Stimulated activated CD8-positive, alpha-beta memory T cell treated with anti-CD3 and anti-CD28 coated beads, Interleukin-2, amount 100 ng/mL, for 1 hour (primary cell): ENCODE data around the gene TSPAN11.

Source experiments
- DNase-seq, 2 donors: peaks; one replicate each; pipeline ENCODE4 v3.0.0-alpha.2; 2020; ENCODE audit warnings: low read depth in 2 of 2

The TSPAN11 gene

DNA sequence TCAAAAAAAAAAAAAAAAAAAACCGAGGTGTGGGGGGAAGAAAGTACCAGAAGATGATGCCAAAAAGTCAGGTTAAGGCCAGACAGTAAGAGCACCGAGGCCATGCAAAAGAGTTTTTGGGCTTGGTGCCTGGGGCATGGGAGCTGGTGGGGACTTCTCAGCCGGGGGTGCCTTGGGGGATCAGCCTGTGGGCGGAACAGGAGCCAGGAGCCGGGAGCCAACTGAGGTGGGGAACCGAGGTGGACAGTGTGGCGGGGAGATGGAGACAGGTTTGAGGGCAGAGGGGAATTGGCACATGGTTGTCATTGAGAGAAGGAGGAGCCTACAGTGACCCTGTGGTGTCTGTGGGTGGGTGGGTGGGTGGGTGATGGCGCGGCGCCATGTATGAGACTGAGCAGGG, 33.2 kb downstream of the TSPAN11 start:
- no peak for DNase-seq

DNA sequence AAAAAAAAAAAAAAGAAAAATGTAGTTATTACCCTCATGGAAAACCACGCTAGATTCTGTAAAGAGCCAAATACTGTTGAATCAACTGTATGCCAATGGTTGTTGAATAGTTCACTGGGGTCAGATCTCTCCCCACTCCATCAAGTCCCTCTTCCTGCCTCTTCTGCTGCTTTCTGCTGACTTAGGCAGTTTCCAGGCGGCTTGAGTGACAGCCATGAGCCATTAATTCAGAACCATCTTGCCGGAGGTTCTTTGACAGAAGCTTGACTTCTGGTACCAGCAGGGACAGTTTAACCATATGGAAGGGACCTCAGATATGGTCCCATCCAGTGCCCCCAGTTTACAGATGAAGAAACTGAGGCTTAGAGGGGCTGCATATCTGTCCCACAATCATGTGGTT, 34.5 kb downstream of the TSPAN11 start:
- DNase-seq, result no peak

DNA sequence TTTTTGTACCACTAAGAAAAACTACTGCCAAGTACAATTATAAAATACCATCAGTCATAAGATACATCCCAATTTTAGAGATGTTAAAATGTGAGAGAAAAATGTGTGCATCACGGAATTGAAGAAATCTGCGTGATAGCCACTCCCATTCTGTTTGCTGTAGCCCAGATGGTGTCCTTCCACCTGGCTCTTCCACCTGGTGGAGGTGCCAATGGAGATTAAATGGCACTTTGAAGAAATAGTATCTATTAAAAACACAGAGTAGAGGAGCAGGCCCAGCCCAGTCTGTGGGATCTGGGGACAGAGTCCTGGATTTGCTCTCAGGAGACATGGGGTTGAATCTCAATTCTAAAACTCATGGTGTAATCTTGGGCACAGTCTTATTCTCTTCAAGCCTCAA, 35.5 kb downstream of the TSPAN11 start:
- DNase-seq, result no peak

DNA sequence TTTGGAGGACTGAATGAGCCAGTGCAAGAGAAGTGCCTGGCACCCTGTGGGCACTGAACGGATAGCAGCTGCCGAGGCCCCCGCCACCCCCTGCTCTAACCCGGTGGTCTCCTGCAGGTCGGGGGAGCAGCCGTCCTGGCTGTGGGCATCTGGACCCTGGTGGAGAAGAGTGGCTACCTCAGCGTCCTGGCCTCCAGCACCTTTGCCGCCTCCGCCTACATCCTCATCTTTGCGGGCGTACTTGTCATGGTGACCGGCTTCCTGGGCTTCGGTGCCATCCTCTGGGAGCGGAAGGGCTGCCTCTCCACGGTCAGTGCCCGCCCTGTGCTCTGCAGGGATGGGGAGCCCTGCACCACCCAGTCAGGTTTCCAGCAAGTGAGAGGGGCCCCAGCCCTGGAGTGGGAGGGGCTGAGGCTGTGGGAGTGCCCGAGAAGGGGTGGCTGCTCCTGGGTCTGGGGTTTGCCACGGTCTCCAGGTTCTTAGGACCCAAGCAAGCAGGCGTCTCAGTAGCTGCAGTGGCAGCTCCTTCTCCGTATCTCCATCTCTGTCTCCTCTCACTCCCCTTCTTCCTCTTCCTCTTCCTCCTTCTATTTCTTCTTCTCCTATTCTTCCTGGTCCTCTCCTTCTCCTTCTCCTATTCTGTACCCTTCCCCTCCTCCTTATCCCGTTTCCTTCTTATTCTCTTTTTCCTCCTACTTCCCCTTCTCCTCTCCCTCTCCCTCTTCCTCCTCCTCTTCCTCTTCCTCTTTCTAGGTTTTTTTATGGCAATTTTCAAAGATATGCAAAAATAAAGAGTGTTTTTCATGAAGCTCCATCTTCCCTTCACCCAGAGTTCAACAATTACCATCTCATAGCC, 37.4 kb downstream of the TSPAN11 start:
- DNase-seq, result no peak

DNA sequence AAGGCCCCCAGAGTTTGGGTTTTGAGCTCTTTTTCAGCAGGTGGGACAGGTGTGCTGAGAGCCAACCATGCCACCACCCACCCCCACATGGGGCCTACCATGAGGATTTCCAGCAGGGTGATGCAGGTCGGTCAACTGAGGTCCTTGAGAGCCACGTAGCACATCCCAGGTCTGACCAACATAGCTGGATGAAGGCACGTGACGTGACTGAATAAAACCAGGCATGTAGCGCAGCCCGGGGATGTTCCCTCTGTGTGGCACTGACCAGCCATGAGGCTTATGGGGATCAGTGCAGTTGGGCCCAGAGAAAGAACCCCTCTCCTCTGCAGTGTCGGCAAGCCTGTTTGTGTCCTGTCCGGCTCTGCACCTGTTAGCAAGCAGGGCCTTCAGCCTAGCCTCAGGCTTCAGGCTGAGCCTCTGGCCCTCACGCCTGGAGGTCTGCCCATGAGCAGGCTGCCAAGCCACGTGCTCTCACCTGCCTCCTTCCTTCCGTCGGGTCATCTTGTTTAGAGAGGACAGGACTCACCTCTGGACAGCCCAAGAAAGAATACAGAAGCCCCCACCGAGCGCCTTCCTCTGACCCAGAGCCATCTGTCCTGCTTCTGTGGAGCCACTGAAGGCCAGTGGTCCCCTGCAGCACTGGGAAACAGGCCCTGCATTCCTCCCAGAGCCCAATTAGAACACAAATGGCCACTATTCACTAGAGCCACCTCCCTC, 38.5 kb downstream of the TSPAN11 start:
- no peak for DNase-seq

DNA sequence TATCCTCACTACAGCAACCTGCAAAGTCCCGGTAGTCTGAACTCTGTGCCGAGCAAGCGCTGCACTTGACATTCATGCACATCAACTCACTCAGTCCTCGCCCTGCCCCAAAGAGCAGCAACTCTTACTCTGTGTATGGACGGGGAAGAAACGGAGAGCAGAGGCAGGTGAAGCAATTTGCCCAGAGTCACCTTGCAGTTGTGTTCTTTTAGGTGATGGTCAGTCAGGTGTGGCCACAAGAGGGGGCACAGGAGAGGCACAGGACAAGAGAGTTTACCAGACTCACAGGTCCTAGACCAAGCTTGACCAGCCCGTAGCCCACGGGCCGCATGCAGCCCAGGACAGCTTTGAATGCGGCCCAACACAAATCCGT, 39.1 kb downstream of the TSPAN11 start:
- DNase-seq, result no peak

DNA sequence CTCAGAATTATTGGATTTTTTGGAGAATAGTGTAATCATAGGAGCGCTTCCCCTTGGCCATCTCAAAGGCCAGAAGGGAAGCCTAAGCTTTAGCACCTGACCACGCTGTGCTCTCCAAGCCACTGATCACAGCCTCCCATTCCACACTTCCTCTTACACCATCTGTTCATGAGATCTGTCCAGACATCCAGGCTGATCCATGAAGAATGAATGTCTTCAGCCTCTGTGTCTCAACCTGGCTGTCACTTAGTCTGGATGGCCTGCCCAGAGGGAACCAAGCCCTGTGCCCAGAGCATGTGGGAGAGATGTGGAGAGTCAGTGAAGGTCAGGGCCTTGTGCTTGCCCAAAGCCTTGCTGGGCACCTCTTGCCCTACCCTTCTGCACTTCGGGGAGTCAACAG, 40.5 kb downstream of the TSPAN11 start:
- no peak for DNase-seq

DNA sequence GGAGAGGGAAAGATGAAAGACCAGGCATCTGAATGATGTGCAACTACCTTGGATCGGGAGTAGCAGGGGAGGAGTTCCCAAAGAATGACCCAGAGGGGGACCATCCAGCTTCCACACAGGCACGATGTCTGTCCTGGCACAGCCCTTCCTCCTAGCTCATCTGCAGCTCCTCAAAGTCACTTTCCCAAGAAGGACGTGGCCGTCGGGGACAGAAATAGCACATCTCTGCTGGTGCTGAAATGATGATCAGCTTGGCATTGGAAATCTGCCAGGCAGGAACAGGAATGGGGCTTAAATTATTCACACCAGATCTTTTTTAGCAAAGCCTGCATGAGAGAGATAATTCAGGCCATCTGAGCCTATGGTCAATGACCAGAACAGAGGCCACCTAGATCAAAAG, 41.7 kb downstream of the TSPAN11 start:
- DNase-seq, result no peak

DNA sequence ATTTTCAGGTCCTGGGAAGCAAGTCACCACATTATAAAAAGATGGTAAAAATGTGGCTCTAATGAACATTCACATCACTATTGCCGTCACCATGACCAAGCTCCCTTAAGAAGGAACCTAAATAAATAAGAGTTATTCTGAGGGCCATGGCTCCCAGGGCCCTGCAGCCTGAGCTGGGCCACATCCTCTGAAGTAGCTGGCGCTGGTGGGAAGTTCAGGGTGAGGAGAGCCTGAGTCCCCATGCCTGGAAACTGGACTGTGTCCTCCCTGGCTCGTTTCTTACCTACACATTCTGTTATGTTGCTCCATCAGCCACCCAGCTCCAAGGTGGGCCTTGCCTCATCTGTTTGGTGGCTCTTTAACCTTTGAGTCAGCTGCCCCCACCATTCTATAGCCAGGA, 42.5 kb downstream of the TSPAN11 start:
- no peak for DNase-seq

DNA sequence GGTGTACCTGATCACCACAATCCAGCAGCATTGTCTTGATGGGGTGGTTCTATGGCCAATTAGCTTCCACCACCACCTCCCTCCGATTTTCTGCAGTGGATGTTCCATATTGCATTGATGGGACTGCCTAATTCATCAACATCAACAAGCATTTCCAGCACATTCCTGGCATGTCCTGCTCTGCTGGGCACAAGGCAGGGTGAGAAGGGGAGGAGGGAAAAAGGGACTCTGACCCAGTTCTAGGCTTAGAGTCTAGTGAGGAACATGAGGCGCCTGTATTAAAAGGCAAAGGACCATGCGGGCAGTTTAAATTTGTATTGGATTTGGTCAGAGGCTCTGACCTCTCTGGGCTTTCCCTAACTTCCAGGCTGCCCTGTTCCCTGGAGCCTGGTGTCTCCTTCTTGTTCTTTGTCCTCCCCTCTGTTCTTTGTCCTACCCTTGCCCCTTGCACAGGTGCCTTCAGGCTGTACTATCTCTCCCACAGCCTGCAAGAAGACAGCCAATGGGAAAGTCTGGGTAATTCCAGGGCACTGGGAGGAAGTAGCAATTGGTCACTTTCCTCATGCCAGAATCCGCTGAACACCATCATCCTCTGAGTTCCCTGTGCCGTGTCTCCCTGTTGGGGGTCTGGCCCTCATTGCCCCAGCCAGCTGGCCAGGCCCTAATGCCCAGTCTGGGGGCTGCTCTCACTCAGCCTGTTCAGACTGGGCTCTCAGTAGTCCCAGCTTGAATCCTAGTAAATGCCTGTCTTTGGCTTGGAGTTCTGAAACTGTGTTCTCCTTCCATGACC, 43.3 kb downstream of the TSPAN11 start:
- DNase-seq, result no peak

DNA sequence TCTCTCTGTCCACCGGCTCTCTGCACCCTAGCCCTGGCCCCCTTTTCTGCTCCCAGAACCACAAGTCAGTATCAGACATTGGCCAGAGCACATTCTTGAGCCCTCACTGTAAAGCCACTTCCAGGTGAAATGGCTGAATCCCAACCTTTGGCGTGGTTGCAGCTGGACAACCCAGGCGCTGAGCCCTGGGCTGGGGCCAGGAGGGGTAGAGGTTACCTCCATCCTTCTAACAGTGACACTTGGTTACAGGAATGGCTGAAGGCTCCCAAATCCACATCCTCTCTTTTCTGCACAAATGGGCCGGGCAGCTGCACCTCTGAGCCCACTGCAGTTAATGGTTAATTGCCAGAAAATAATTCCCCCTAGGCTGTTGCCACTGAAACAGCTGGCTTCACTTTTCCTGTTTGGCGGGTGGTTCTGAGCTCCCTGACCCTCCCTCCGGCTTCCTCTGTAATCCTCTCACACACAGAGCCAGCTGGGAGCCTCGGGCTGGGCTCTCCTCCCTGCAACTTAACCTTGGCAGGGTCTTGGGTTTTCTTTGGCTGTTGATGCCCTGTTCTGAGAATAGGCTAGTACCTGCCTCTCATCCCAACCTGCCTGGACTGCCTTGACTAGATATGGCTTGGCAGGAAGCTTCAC, 44.1 kb downstream of the TSPAN11 start:
- no peak for DNase-seq

DNA sequence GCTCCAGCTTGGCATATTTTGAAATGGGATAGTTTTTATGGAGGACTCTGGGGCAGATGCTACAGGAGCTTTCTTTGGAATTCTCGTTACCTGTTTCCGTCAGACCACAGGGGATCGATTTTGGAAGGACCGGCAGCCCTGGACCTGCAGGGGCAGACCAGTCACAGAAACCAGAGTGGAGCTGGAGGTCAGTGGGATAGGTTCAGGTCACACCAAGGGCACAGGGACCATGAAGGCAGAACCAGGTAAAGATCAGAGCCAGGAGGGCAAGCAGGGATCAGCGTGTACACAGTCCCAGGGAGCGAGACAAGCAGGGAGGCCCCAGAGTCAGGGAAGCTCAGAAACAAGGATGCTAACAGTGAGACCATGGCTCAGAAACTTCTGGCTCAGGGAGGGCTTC, 45.5 kb downstream of the TSPAN11 start:
- no peak for DNase-seq

DNA sequence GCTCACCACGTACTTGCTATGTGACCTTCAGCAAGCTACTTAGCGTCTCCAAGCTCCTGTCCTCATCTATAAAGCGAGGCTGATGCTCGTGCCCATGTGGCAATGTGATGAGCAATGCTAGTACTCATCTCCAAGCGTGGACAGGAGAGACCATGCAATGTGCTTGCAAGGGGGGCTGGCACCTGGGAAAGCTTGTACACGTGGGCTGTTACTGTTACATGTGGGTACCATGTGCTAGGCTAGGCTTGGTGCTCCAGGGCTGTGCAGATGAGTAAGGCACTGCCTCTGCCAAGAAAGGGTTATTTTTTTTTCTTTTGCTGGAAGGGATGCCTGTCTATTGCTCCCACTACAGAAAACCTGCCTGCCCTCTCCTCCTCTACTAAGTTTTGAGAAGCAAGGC, 46.6 kb downstream of the TSPAN11 start:
- no peak for DNase-seq

DNA sequence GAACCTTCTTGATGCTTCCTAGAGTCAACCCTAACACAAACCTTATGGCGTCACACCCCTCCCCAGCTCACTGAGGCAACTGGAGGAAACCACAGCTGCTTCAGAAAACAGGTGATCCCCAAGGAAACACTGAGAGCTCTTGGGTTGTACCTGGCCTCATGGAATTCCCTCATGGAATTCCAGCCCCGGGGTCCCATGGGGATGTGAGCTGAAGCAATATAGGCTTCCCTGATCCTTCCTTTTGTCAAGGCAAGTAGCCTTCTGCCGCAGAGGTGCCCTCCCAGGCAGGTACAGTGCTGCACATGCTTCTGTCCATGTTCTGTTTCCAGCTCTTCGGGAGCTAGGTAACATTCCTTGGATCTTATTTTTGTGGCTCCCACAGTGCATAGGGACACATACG, 47.3 kb downstream of the TSPAN11 start:
- DNase-seq, result no peak

DNA sequence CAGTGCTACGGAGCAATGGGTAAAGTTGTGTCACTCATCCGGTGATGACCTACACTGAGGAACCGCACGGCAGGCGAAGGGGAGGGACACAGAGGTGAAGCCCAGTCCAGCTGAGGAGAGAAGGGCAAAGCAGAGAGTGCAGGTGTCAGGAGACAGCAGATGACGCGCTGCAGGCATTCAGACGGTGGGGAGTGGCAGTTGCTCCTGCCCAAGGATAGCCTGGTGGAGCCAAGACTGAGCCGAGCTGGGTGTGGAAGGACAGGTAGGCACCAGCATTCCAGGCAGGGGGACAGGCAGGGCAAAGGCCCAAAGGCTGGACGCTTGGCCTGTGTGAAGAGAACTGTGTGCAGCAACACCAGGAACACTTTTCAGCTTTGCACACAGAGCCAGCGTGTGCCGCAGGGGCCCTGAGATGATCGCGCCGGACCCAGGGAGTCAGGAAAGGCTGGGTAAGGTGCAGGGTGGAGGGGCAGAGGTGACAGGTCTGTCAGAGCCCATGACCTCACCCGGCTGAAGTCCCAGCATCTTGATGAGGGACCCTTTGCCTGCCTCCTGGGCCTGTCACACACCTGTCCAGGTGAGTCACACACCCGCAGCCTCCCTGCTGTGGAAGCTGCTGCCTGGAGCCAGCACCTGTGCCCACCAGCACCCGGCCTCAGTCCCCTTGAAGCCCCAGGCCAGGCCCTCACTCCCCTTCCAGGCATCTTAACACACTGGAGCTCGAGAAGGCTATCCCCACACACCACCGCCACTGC, 48.4 kb downstream of the TSPAN11 start:
- DNase-seq, result no peak

DNA sequence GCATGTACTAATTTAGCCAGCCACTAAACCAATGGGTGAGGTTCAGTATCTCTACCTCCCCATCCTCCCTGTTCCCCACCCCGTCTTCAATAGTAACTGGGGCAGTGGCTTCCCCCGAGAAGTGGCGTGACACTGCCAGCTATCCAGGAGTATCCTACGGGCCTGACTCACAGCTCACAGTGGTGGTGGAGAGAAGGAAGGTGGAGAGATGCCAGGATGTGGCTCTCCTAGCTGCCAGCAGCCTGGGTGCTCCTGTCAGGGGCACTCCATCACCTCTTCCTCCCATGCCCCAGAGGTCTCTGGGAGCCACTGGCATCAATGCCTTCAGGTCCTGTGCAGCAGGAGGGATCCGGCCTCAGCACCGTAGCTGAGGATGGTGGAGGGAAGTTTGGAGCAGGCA, 49.0 kb downstream of the TSPAN11 start:
- no peak for DNase-seq

DNA sequence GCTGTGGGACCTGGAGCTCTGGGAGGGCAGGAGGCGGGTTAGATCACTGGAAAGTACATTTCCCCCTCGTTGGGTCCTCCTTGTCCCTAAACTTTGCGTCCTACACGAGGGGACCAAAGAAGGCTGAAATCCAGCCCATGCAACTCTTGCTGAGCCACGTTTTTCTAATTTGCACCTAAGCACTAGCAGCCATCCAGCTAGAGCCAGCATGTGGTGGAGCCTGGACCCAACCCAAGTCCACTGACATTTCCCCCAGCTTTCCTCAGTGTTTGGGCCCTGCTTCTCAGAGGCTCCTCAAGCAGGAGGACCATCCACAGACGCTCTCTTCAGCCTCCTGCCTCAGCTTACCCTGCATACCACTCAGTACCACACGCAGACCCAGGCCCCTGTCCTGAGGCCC, 49.7 kb downstream of the TSPAN11 start:
- DNase-seq, result no peak

DNA sequence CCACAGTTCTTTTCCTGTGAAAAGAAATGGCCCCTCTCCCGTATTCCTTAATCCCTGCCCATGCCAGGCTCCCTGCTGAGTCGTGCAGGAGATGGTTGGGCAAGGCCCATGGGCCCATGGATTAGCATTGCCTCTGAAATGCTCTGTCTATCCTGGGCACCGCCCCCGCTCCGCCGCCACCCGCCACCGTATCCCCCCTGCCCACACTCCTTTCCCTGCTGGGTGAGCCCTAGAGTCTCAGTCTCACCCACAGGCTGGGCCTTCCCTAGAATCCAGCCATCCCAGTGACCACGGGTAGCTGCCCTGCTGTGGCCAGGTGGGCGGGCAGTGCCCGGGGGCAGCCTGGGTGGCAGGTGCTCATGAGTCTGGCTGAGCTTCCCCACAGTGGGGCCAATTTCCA, 50.6 kb downstream of the TSPAN11 start:
- DNase-seq, result no peak

DNA sequence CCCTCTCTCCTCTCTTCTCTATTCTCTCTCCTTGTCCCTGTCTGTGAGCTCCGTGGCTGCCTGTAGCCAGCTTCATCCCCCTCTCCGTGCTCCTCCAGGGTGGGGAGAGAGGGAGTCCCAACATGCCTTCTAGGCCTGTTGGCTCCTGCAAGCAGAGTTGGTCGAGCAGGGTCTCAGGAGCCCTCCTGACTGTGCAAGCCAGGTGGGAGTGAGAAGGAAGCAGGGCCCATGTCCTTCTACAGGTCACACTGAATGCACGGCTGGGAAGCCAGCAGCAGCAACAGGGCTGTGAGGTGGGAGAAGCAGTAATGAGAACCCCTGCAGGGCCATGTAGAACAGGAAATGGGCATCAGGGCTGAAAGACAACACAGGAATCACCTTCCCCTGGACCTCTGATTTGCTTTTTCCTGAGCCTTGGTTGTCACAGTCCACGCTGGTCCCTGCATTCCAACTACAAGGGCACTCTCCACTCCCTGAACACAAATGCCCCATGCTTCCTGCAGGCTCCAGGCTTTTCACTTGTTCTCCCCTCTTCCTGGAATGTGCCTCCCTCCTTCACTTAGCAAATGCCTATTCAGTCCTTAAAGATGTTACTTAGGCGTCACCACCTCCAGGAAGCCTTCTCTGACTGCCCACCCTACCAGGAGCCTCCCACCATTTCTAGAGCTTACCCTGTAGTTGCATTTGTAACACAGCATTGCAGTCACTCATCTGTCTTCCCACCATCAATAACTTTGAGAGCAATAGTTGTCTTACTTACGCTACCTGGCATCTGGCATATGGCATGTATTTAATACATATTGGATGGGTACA, 51.2 kb downstream of the TSPAN11 start:
- no peak for DNase-seq

DNA sequence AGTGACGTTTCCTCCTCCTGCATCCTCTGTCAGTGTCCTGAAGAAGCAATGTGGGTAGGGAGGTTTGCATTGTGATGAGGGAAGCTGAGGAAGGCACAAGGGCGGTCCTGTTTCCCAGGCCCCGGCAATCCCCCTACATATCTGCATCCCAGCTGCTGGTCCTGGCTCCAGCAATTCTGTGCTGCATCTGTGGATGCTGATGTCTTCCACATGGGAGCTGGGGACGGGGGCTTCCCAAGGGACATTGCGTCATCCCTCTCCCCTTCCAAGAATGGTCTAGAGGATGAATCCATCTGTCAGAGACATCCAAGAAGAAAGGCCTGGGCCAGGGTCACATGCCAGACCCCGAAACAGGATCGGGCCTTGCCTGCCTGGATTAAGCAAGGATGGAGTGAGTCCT, 52.1 kb downstream of the TSPAN11 start:
- DNase-seq, result no peak
